IMR-90 (cell line): ENCODE results near the gene COL7A1. TPM values are rescaled to one million over a fixed set of nuclear protein-coding genes. Genes with fewer than 3 reads are reported as not detected.

Experiments
- ATAC-seq: fragments of 200-7000 bp; cut with Tn5 transposase; 2 replicates; pipeline ENCODE4 v1.9.1; 2020; ENCODE audit warnings: low read depth, mild to moderate bottlenecking, moderate library complexity
- BruUV-seq: library from RNA; stranded (reverse); fragments of 400-500 nt; replicated peaks from 2 replicates; lab custom pipeline; 2021; lab: Mats Ljungman, UMichigan
- CTCF ChIA-PET: fragments of 300-600 bp; formaldehyde crosslinking; extraction: SDS; loops from one replicate; lab custom pipeline; 2021; ENCODE audit warnings: antibody characterized with exemption; lab: Yijun Ruan, JAX
- POLR2A ChIA-PET: fragments of 300-600 bp; sonication (Branson Sonifier 250); formaldehyde crosslinking; loops from one replicate; lab custom pipeline; 2022; ENCODE audit warnings: antibody characterized with exemption; ENCODE audit not compliant: unreplicated experiment; lab: Charles Lee
- DNase-seq: peaks from one replicate; pipeline ENCODE4 v3.0.0; 2013
- H2AFZ ChIP-seq: replicated peaks from 2 replicates; pipeline ENCODE3; 2013; ENCODE audit warnings: low read length, mild to moderate bottlenecking; ENCODE audit not compliant: poor library complexity
- H2AK5ac ChIP-seq: 2 replicates; pipeline ENCODE4 v1.6.1; 2013; ENCODE audit warnings: low read depth, low read length, inconsistent platforms
- H2AK9ac ChIP-seq: replicated peaks from 2 replicates; pipeline ENCODE3; 2013; ENCODE audit warnings: mild to moderate bottlenecking, low read depth, low read length, moderate library complexity; ENCODE audit not compliant: poor library complexity
- H2BK120ac ChIP-seq: 2 replicates; pipeline ENCODE4 v1.6.1; 2013; ENCODE audit warnings: low read depth, low read length, inconsistent platforms
- H2BK15ac ChIP-seq: 3 replicates; pipeline ENCODE4 v1.6.1; 2013; ENCODE audit warnings: low read depth, low read length, inconsistent platforms
- H2BK20ac ChIP-seq: 2 replicates; pipeline ENCODE4 v1.6.1; 2013; ENCODE audit warnings: low read depth, mild to moderate bottlenecking, inconsistent platforms, low read length, moderate library complexity
- H2BK5ac ChIP-seq: 2 replicates; pipeline ENCODE4 v1.6.1; 2013; ENCODE audit warnings: mild to moderate bottlenecking, low read depth, low read length, inconsistent platforms; ENCODE audit not compliant: poor library complexity, severe bottlenecking
- H3K14ac ChIP-seq: replicated peaks from 2 replicates; pipeline ENCODE4 v1.6.1; 2013; ENCODE audit warnings: low read depth, low read length, inconsistent platforms
- H3K18ac ChIP-seq: 2 replicates; pipeline ENCODE4 v1.6.1; 2013; ENCODE audit warnings: low read depth, low read length, control low read depth
- H3K23ac ChIP-seq: 2 replicates; pipeline ENCODE4 v1.6.1; 2013; ENCODE audit warnings: low read depth, low read length, inconsistent platforms
- H3K27ac ChIP-seq: 2 replicates; pipeline ENCODE4 v1.5.1; 2013; ENCODE audit warnings: mild to moderate bottlenecking, control low read depth, low read length; ENCODE audit not compliant: insufficient read depth
- H3K27me3 ChIP-seq: 2 replicates; pipeline ENCODE4 v1.6.1; 2013; ENCODE audit warnings: low read length; ENCODE audit not compliant: control insufficient read depth, insufficient read depth
- H3K36me3 ChIP-seq: 2 replicates; pipeline ENCODE4 v1.6.1; 2013; ENCODE audit warnings: low read length, mixed read lengths; ENCODE audit not compliant: control insufficient read depth, insufficient read depth
- H3K4ac ChIP-seq: 2 replicates; pipeline ENCODE4 v1.6.1; 2013; ENCODE audit warnings: low read depth, low read length, inconsistent platforms
- H3K4me1 ChIP-seq: 2 replicates; pipeline ENCODE4 v1.6.1; 2013; ENCODE audit warnings: low read length, mixed read lengths; ENCODE audit not compliant: control insufficient read depth, insufficient read depth
- H3K4me2 ChIP-seq: 2 replicates; pipeline ENCODE4 v1.6.1; 2013; ENCODE audit warnings: low read depth, mild to moderate bottlenecking, control low read depth, low read length, moderate library complexity
- H3K4me3 ChIP-seq: 2 replicates; pipeline ENCODE4 v1.5.1; 2013; ENCODE audit warnings: low read depth, mild to moderate bottlenecking, control low read depth, low read length, moderate library complexity; ENCODE audit not compliant: insufficient read depth
- H3K56ac ChIP-seq: 2 replicates; pipeline ENCODE4 v1.6.1; 2013; ENCODE audit warnings: low read length, inconsistent platforms; ENCODE audit not compliant: insufficient read depth; ENCODE audit errors: extremely low read depth
- H3K79me1 ChIP-seq, 2 experiments: 2 replicates each; pipeline ENCODE4 v1.6.1; 2013; ENCODE audit warnings: low read length in 2 of 2, inconsistent platforms in 1 of 2, low read depth in 1 of 2
- H3K9ac ChIP-seq: 2 replicates; pipeline ENCODE4 v1.6.1; 2013; ENCODE audit warnings: low read depth, low read length, control low read depth
- H3K9me1 ChIP-seq: 2 replicates; pipeline ENCODE4 v1.6.1; 2013; ENCODE audit warnings: low read length, inconsistent platforms; ENCODE audit not compliant: insufficient read depth
- H3K9me3 ChIP-seq: 2 replicates; pipeline ENCODE4 v1.6.1; 2013; ENCODE audit warnings: low read length; ENCODE audit not compliant: control insufficient read depth, insufficient read depth
- H4K20me1 ChIP-seq: 2 replicates; pipeline ENCODE4 v1.6.1; 2013; ENCODE audit warnings: low read length, inconsistent platforms; ENCODE audit not compliant: insufficient read depth
- H4K5ac ChIP-seq: 2 replicates; pipeline ENCODE4 v1.6.1; 2013; ENCODE audit warnings: mild to moderate bottlenecking, low read depth, low read length, control low read depth
- H4K8ac ChIP-seq, 2 experiments: 2 replicates each; pipeline ENCODE4 v1.6.1; 2013; ENCODE audit warnings: low read depth in 2 of 2, low read length in 2 of 2, control low read depth in 1 of 2, inconsistent platforms in 1 of 2
- H4K91ac ChIP-seq: 2 replicates; pipeline ENCODE4 v1.6.1; 2013; ENCODE audit warnings: low read depth, low read length, inconsistent platforms; ENCODE audit not compliant: insufficient read depth
- CEBPB ChIP-seq: IDR thresholded peaks from 2 replicates; pipeline ENCODE4 v1.6.1; 2012; ENCODE audit warnings: low read depth, low read length, improper control_type of control experiment
- CHD1 ChIP-seq: IDR thresholded peaks from 2 replicates; pipeline ENCODE4 v1.6.1; 2012; ENCODE audit warnings: low read depth, low read length, improper control_type of control experiment
- NFE2L2 ChIP-seq: fragments of 150-350 bp; IDR thresholded peaks from 2 replicates; pipeline ENCODE4 v1.6.1; 2016; ENCODE audit warnings: low read depth, mild to moderate bottlenecking, low read length
- POLR2A ChIP-seq: IDR thresholded peaks from 2 replicates; pipeline ENCODE4 v1.6.1; 2012; ENCODE audit warnings: mild to moderate bottlenecking, low read depth, low read length
- RCOR1 ChIP-seq: IDR thresholded peaks from 2 replicates; pipeline ENCODE4 v1.6.1; 2012; ENCODE audit warnings: mild to moderate bottlenecking, low read length, improper control_type of control experiment; ENCODE audit not compliant: insufficient replicate concordance
- WGBS, 2 experiments: methylation state at CpG; one replicate each; pipeline versions ENCODE4 v1.1.5 to v1.1.7; 2013; ENCODE audit warnings: missing lambda C conversion rate in 2 of 2; ENCODE audit not compliant: insufficient read length in 1 of 2; ENCODE audit errors: extremely low coverage in 2 of 2; 5-methylcytosine and 5-hydroxymethylcytosine counted together
- dilution Hi-C: fragments of 300-500 bp; cut with HindIII; formaldehyde crosslinking; loops from one replicate; pipeline ENCODE4 v1.14.3; 2018; ENCODE audit warnings: low sequenced_read_pairs; ENCODE audit not compliant: unreplicated experiment
- in situ Hi-C: fragments of 300-500 bp; cut with MboI; formaldehyde crosslinking; loops from 3 replicates; pipeline ENCODE4 v1.14.3; 2019; ENCODE audit warnings: low sequenced_read_pairs, inconsistent platforms, mixed read lengths
- intact Hi-C: fragments of 100-400 bp; cut with micrococcal nuclease; formaldehyde crosslinking; loops from 2 replicates; pipeline ENCODE4 v1.10.0; 2022
- polyA plus RNA-seq, 3 experiments: library from polyadenylated mRNA; depleted of rRNA; stranded (reverse); fragments of >200 nt; gene quantifications; 2 replicates each; pipeline ENCODE4 v1.2.3, GENCODE V29; 2012; ENCODE audit warnings: low replicate concordance in 1 of 3
- total RNA-seq: library from RNA; depleted of rRNA; stranded (reverse); fragments of >200 nt; gene quantifications from 2 replicates; pipeline ENCODE4 v1.2.3, GENCODE V29; 2012

Gene COL7A1
- total and polyA plus RNA-seq, 2 of the 4 experiments (the other 2 are of a cell fraction), result 4.1 to 20.3 TPM

DNA sequence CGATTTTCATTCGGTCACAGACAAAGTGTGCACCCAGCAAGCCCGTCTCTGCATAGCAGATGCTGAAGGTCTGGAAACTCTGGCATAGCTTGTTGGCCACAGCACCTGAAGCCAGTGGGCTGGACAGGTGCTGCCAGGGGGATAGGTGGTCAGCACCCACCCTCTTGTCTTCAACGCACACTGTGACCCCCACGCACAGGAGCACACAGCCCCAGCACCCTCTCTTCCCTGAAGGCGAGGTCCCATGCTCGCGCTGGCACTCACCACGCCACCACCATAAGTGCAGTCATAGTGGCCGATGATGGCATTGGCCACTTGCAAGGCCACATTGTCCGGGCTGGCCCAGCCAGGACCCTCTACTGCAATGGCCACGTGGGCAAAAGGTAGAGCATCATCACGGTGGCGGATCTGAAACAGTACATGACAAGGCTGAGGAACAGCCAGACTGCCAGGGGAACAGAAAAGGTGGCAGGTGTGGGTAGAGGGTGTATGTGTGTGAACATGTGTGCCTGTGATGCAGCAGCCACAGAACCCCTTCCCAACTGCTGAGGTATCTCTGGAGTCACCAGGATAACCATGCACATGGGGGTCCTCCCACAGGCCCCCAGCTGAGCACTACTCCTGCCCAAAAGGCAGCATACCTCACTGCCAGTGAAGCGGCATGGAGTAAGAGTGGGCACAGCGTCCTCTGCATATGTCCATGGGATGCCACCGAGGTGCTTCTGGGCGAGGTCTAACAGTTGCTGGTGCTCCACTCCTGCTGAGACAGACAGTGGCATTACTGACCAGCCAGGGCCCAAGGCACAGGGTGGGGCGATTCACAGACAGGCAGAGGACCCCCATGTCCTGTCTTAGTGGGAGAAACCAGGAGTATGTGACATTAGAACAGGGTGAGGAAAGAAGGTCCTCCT is 5.8 kb upstream of the COL7A1 start:
- Histone ChIP-seq H3K27ac (no peak overlapping the region), H2BK15ac (no peak overlapping the region), H4K91ac (no peak overlapping the region), H3K9ac (no peak overlapping the region), H2BK5ac (no peak overlapping the region), H3K36me3 (peaks cover 75% of the 10 kb centered on the region), H3K79me1 (peaks cover 20 to 78% of the 10 kb centered on the region in 2 experiments; a peak in 3 of 4 replicates), H3K4me3 (no peak overlapping the region), H2AFZ (no peak overlapping the region), H3K4ac (peak overlapping the region; percentile 48; the same call in 1 of the 2 replicates), H3K14ac (no peak overlapping the region), H2AK5ac (peak overlapping the region; percentile 43; the same call in 1 of the 2 replicates), H3K18ac (no peak overlapping the region), H4K5ac (no peak overlapping the region), H4K20me1 (peaks cover 26% of the 10 kb centered on the region), H2BK120ac (no peak overlapping the region), H3K9me1 (peaks cover 35% of the 10 kb centered on the region), H3K4me1 (peaks cover 36% of the 10 kb centered on the region), H3K9me3 (no peaks in the 10 kb centered on the region), H3K4me2 (no peak overlapping the region), H3K56ac (no peak overlapping the region), H3K23ac (no peak overlapping the region), H2BK20ac (no peak overlapping the region), H2AK9ac (no peak overlapping the region), H3K27me3 (no peaks in the 10 kb centered on the region), H4K8ac (no peak overlapping the region)
- TF ChIP-seq RCOR1 (no peak), CHD1 (no peak), NFE2L2 (no peak), CEBPB (no peak), POLR2A (no peak)
- BruUV-seq, result no TSS peak
- no peak for DNase-seq
- ChIA-PET POLR2A (no interaction called here), CTCF (interaction anchor here (1.3 kb wide), 1 partner anchor 68 kb away, joined by 3 read pairs; no protein-coding TSS in a partner anchor)
- intact Hi-C loops (no loop called here), dilution Hi-C loops (no loop called here), in situ Hi-C loops (no loop called here)
- 97% methylated on average over 14 of the region's 19 CpGs; no CpG with 5 or more reads in 1 of the 2 experiments for WGBS, 2 experiments
- ATAC-seq, result no peak
